Measurements from ENCODE around the gene XRCC4.

The XRCC4 gene

GRCh38 chr5:83076742-83077661 is at the start of gene XRCC4, which contains the start of gene TMEM167A:
Gene XRCC4 (plus strand): TSS chr5:83077547. CDS start chr5:83104920, 27,373 bp downstream.
Gene TMEM167A (minus strand): TSS chr5:83077394. CDS start chr5:83077323, 71 bp downstream.
- TF ChIP-seq GATA3 (IDR thresholded peaks at IDR 0.05; ENCODE audit: low read depth, low read length) (no peak), GATA2 (IDR thresholded peaks at IDR 0.05; ENCODE audit: low read depth, low read length) (no peak)

GRCh38 chr5:83029912-83030311 is 47.4 kb upstream of the XRCC4 start:
- TF ChIP-seq GATA3 (IDR thresholded peaks at IDR 0.05; ENCODE audit: low read depth, low read length) = no peak
- TF ChIP-seq GATA2 (IDR thresholded peaks at IDR 0.05; ENCODE audit: low read depth, low read length) = no peak

GRCh38 chr5:83031381-83031780 is 46.0 kb upstream of the XRCC4 start:
- no peak for TF ChIP-seq GATA3 (IDR thresholded peaks at IDR 0.05; ENCODE audit: low read depth, low read length)
- TF ChIP-seq GATA2 (IDR thresholded peaks at IDR 0.05; ENCODE audit: low read depth, low read length) = no peak

GRCh38 chr5:83034036-83034435 is 43.3 kb upstream of the XRCC4 start:
- TF ChIP-seq GATA3 (IDR thresholded peaks at IDR 0.05; ENCODE audit: low read depth, low read length) (no peak), GATA2 (IDR thresholded peaks at IDR 0.05; ENCODE audit: low read depth, low read length) (no peak)

GRCh38 chr5:83034528-83035207 is 42.7 kb upstream of the XRCC4 start:
- TF ChIP-seq GATA3 (IDR thresholded peaks at IDR 0.05; ENCODE audit: low read depth, low read length) (0 out of 2 replicates have a peak, but pooled peaks have one; percentile 32), GATA2 (IDR thresholded peaks at IDR 0.05; ENCODE audit: low read depth, low read length) (0 out of 2 replicates have a peak, but pooled peaks have one; percentile 31)

- TF ChIP-seq GATA2 (IDR thresholded peaks at IDR 0.05; ENCODE audit: low read depth, low read length) (no peak; the same call in 1 of the 2 replicates), GATA3 (IDR thresholded peaks at IDR 0.05; ENCODE audit: low read depth, low read length) (no peak)
Measured at GRCh38 chr5:83035373-83036100, 41.8 kb upstream of the XRCC4 start.

GRCh38 chr5:83036991-83037575 is 40.3 kb upstream of the XRCC4 start:
- TF ChIP-seq GATA3 (IDR thresholded peaks at IDR 0.05; ENCODE audit: low read depth, low read length) (no peak), GATA2 (IDR thresholded peaks at IDR 0.05; ENCODE audit: low read depth, low read length) (no peak)

- no peak for TF ChIP-seq GATA3 (IDR thresholded peaks at IDR 0.05; ENCODE audit: low read depth, low read length)
- TF ChIP-seq GATA2 (IDR thresholded peaks at IDR 0.05; ENCODE audit: low read depth, low read length) = no peak
Measured at GRCh38 chr5:83038924-83039323, 38.4 kb upstream of the XRCC4 start.

GRCh38 chr5:83042507-83042906 is 34.8 kb upstream of the XRCC4 start:
- TF ChIP-seq GATA2 (IDR thresholded peaks at IDR 0.05; ENCODE audit: low read depth, low read length) = no peak
- no peak for TF ChIP-seq GATA3 (IDR thresholded peaks at IDR 0.05; ENCODE audit: low read depth, low read length)

- TF ChIP-seq GATA2 (IDR thresholded peaks at IDR 0.05; ENCODE audit: low read depth, low read length) (0 out of 2 replicates have a peak, but pooled peaks have one; percentile 4), GATA3 (IDR thresholded peaks at IDR 0.05; ENCODE audit: low read depth, low read length) (no peak)
Measured at GRCh38 chr5:83044926-83045325, 32.4 kb upstream of the XRCC4 start.

GRCh38 chr5:83048277-83048676 is 29.1 kb upstream of the XRCC4 start:
- TF ChIP-seq GATA2 (IDR thresholded peaks at IDR 0.05; ENCODE audit: low read depth, low read length) = no peak
- TF ChIP-seq GATA3 (IDR thresholded peaks at IDR 0.05; ENCODE audit: low read depth, low read length) = no peak

- no peak for TF ChIP-seq GATA2 (IDR thresholded peaks at IDR 0.05; ENCODE audit: low read depth, low read length)
- TF ChIP-seq GATA3 (IDR thresholded peaks at IDR 0.05; ENCODE audit: low read depth, low read length) = no peak
Measured at GRCh38 chr5:83048811-83049210, 28.5 kb upstream of the XRCC4 start.

- TF ChIP-seq GATA3 (IDR thresholded peaks at IDR 0.05; ENCODE audit: low read depth, low read length) (no peak), GATA2 (IDR thresholded peaks at IDR 0.05; ENCODE audit: low read depth, low read length) (no peak)
Measured at GRCh38 chr5:83049370-83049885, 27.9 kb upstream of the XRCC4 start.
